Measurements from ENCODE around the gene ABTB2.

ABTB2 gene

GRCh38 chr11:34149786-34150185 is 208.0 kb downstream of the ABTB2 start:
- TF ChIP-seq, protein P1, sequence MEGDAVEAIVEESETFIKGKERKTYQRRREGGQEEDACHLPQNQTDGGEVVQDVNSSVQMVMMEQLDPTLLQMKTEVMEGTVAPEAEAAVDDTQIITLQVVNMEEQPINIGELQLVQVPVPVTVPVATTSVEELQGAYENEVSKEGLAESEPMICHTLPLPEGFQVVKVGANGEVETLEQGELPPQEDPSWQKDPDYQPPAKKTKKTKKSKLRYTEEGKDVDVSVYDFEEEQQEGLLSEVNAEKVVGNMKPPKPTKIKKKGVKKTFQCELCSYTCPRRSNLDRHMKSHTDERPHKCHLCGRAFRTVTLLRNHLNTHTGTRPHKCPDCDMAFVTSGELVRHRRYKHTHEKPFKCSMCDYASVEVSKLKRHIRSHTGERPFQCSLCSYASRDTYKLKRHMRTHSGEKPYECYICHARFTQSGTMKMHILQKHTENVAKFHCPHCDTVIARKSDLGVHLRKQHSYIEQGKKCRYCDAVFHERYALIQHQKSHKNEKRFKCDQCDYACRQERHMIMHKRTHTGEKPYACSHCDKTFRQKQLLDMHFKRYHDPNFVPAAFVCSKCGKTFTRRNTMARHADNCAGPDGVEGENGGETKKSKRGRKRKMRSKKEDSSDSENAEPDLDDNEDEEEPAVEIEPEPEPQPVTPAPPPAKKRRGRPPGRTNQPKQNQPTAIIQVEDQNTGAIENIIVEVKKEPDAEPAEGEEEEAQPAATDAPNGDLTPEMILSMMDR (IDR thresholded peaks at IDR 0.05; ENCODE audit: control extremely low read depth, extremely low read depth, low read depth, missing control alignments): peak; percentile 23
- CTCF ChIA-PET: interaction anchor here (0.8 to 1.9 kb wide), 4 partner anchors 8 to 162 kb away, joined by 3 to 5 read pairs (median 4); no protein-coding TSS in a partner anchor
- POLR2A ChIA-PET: no interaction called here
- no peak for DNase-seq (ENCODE audit: extremely low spot score)

DNA sequence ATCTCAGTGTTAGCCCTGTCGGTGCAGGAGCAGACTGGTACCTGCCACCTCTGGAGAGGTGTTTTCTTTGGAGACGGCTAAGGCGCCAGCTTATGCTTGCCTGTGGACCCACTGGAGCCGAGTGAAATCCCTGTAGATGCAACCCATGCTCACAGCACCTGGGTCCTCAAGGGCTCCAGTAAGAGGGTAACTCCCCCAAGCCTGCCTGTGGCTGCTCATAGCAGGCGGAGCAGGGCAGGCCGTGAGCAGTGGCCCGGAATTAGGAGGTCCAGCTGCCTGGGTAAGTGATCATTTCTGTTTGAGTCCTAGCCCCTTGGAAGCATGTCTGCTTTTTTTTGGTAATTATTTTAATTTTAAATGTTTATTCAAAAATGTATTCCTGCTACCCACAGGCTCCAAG is 208.5 kb downstream of the ABTB2 start:
- ChIA-PET POLR2A (no interaction called here), CTCF (interaction anchor here (1.4 to 1.5 kb wide), 2 partner anchors 8 to 52 kb away, joined by 3 to 5 read pairs; no protein-coding TSS in a partner anchor)
- DNase-seq (ENCODE audit: extremely low spot score): no peak
- TF ChIP-seq, protein P1 (IDR thresholded peaks at IDR 0.05; ENCODE audit: control extremely low read depth, extremely low read depth, low read depth, missing control alignments): no peak

DNA sequence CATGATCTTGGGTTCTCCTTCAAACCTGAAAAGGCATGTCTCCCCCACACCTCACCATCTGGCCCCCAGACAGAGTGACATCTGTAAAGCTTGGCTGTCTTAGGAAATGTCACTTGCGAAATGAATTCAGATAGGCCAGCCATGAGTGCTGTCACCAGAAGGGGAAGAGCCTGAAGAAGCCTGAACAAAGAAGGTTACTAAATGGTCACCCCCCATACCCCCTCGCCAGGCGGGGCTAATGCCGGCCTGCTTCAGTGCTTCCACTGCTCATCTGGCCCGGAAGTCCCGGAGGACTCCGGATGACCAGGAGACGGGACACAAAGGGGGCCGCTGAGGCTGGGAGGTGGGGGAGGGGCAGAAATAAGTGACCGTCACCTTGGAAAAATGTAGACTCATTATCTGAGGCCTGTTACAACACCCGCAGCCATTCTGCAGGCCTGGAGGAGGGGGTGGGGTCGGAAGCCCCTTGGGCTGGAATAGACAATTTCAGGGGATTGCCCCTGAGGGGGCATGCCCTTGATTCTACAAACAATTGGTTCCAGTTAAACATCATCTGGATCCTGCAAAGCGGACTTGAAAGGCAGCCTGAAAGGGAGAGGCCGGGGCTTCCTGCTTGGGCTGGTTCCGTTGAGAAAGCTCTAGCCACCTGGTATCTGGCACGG is 209.2 kb downstream of the ABTB2 start:
- no peak for DNase-seq (ENCODE audit: extremely low spot score)
- ChIA-PET CTCF (interaction anchor here (0.8 kb wide), 1 partner anchor 13 kb away, joined by 3 read pairs; no protein-coding TSS in a partner anchor), POLR2A (no interaction called here)
- TF ChIP-seq, protein P1 (IDR thresholded peaks at IDR 0.05; ENCODE audit: control extremely low read depth, extremely low read depth, low read depth, missing control alignments): no peak

GRCh38 chr11:34147581-34147980 is 210.2 kb downstream of the ABTB2 start:
- no peak for DNase-seq (ENCODE audit: extremely low spot score)
- ChIA-PET POLR2A (no interaction called here), CTCF (no interaction called here)
- TF ChIP-seq, protein P1 (IDR thresholded peaks at IDR 0.05; ENCODE audit: control extremely low read depth, extremely low read depth, low read depth, missing control alignments): no peak

GRCh38 chr11:34146866-34147265 is 210.9 kb downstream of the ABTB2 start:
- CTCF ChIA-PET: interaction anchor here (2.2 kb wide), 1 partner anchor 13 kb away, joined by 6 read pairs; no protein-coding TSS in a partner anchor
- POLR2A ChIA-PET: no interaction called here
- TF ChIP-seq, protein P1 (IDR thresholded peaks at IDR 0.05; ENCODE audit: control extremely low read depth, extremely low read depth, low read depth, missing control alignments): no peak
- DNase-seq (ENCODE audit: extremely low spot score): no peak

DNA sequence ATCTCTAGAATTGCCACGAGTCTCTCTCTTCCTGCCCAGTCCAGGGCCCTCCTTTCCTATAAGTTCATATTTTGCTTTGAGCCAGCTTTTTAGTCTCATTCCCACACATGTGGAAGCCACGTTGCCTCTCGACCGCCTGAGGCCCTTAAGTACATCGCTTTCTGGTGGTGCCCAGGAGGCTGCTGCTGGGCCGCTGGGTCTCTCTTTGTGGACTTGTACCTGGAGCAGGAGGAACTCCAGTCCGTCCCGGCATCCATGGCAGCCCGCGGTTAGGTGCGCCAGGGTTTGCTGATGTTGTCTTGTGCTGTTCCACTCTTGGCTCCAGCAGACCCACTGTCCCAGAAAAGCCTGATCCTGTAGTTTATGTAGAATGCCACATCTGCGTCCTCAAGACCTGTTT is 211.4 kb downstream of the ABTB2 start:
- TF ChIP-seq, protein P1 (IDR thresholded peaks at IDR 0.05; ENCODE audit: control extremely low read depth, extremely low read depth, low read depth, missing control alignments): no peak
- POLR2A ChIA-PET: no interaction called here
- CTCF ChIA-PET: interaction anchor here (0.8 to 2.2 kb wide), 3 partner anchors 8 to 175 kb away, joined by 3 to 6 read pairs (median 4); no protein-coding TSS in a partner anchor
- no peak for DNase-seq (ENCODE audit: extremely low spot score)
